Inferior parietal cortex (tissue), 1 donor: ENCODE data around the gene SPRR5.

ENCODE experiments used
- DNase-seq: peaks from one replicate; pipeline ENCODE4 v3.0.0-alpha.2; 2016; ENCODE audit errors: extremely low spot score

The SPRR5 gene, protein sequence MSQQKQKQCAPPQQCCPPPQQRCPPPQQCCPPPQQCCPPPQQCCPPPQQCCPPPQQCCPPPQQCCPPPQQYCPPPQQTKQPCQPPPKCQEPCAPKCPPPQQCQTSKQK

DNA sequence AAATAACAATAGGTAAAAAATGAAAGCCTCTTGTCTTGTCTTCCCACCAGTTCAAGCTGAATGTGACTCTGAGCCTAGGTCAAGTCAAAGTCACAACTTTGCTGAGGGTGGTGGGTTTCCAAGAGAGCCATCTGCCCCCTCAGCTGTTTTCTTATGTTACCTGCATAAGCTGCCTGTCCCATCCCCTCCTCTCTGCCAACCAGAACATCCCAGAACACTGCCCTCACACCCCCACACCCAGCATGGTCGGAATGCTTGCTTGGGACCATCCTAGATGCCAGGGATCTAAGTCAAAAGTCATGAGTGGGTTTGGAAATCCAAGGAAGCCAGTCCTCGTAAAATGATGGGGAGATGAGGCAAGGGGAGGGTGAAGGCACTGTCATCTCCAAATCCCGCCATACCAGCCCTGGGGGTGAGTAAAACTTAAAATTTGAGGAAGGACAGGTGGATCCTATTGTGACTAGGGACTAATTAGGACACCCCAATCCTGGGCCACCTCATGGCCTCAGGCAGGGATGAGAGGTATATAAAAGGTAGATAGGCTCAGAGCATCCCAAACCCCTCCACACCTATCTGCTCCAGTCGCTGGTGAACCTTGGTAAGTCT, at the start of gene SPRR5:
SPRR5 (plus strand) TSS at position 556 of the 606 bp plus-strand sequence. CDS start 1,349 bp downstream, outside the sequence.
- DNase-seq: no peak

- DNase-seq: no peak
These were observed 48.0 kb upstream of the SPRR5 start for GRCh38 chr1:152899027-152899426.

DNA sequence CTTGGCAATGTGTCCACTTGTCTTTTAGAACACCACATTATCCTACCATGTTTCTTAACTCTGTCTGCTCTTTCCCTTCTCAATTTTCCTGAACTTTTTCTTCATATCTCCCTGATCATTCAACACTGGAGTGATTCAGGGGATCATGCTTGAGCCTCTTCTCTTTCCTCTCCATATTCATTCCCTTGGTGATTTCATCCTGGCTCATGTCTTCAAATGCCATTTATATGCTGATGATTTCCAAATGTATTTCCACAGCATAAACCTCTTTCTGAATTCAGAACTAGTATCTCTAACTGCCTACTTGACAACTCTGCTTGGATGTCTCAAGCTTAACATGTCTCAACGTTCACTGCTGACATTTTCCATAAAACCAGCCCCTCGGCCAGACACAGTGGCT, 47.1 kb upstream of the SPRR5 start:
- no peak for DNase-seq

GRCh38 chr1:152901631-152902030, 45.4 kb upstream of the SPRR5 start:
- no peak for DNase-seq

DNA sequence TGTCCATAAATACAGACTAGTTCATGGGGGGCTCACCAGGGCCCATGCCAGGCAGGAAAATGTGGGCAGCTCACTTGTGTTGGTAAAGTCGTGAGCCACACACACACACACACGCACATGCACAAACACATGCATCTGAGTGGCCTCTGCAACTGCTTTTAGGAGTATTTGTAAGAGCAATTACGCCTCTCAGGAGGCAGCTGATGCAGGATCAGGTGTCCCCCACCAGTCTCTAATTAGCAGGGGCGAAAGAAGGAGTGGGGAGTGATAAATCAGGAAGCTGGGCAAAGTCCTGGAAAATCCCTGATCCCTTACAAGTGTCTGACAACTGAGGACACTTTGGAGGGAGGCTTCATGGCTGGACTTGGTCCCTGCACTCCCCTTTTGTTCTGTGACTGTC, 44.4 kb upstream of the SPRR5 start:
- DNase-seq: no peak

DNA sequence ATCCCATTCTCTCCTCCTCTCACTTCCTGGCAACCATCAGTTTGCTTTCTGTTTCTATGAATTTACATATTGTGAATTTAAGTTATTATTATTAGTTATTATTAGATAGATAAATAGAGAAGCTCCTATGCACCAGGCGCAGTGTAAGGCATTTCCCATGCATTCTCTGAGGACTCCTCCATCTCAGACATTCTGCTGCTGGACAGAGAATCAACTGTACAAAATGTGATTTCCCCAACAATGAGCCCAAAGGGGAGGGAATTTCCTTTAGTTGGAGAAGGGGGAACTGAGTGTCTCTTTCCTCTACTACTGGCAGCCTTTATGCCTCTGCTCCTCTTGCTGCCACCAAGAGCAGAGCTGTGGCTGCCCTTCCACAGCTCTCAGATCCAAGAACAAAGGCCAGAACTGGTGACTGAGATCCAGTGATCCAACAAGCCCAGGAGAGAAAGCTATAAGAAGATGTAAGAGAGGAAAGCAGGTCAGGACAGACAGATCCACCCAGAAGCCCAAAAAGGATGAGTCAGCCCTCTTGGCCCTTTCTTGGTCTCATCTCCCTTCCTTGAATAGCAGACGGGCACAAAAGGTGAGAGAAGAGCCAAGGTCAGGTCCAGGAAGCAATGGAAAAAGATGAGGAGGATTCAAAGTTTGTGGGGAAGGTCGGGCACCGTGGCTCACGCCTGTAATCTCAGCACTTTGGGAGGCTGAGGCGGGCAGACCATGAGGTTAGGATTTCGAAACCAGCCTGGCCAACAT, 42.1 kb upstream of the SPRR5 start:
- no peak for DNase-seq

- no peak for DNase-seq
These were observed 40.9 kb upstream of the SPRR5 start for GRCh38 chr1:152906023-152906565.

GRCh38 chr1:152907686-152908601, 39.1 kb upstream of the SPRR5 start, which contains the start of gene IVL:
Gene IVL (plus strand): TSS chr1:152908546. CDS start chr1:152909798, 1,252 bp downstream.
- DNase-seq: no peak

DNA sequence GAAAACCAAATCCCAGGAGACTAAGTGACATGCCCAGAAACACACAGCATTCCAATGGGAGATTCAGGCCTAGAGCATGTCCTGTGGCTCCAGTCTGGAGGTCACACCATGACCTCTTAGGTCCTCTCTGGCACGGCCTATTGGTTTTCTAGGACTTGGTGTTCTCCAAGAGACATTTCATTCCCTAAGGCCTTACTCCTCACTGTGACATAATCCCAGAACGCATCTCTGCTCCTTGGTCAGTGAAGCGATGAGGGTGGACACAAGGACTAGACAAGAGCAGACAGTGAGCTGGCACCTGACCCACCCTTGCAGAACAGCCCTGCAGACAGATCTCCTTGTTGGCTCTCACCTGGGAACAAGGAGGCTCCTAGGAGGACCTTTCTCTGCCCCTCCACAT, 37.8 kb upstream of the SPRR5 start:
- no peak for DNase-seq

DNA sequence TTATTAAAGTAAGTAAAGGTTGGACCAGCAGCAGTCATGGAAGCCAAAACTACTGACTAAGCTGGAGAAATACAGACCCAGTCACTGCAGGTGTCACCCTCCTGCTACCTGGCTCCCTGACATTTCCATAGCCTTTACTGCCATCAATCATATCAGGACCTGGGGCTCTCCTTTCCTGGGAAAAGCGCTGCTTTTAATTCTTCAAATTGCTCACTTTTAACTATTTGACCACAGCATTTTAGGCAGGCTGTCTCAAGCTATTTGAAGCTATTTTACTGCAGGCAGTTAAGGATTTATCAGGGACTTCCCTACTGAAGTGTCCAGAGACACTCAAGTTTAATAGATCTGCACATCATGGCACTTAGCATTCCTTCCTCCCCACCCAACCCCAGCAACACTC, 34.5 kb upstream of the SPRR5 start:
- no peak for DNase-seq

DNA sequence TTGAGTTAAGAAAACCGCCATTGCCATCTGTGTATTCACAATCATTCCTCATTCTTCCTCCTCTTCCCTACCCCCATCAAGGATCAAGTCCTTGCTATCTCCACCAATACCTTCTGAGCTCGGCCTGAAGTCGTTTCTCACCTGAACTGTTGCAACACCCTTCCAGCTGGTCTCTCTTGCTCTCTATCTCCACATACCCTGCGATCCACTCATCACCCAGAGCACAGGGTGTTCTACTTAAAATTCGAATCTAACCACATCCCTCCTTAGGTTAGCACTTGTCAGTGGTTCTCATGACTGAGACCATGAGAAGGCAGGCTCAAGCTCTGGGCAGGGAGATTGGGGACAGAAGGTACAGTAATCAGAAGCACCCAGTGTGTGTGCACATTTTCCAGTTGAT, 34.1 kb upstream of the SPRR5 start:
- DNase-seq: no peak

DNA sequence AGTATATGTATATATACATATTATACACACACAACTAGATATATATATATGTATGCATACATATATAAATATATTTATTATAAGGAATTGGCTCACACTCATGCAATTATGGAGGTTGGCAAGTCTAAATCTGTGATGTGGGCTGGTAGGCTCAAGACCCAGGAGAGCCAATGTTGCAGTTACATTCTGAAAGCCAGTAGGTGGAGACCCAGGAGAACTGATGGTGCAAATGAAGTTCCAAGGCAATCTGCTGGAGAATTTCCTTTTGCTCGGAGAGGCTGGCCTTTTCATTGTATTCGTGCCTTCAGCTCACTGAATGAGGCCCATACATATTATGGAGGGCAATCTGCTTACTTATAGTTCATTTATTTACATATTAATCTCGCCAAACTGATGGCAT, 29.2 kb upstream of the SPRR5 start:
- DNase-seq: no peak

DNA sequence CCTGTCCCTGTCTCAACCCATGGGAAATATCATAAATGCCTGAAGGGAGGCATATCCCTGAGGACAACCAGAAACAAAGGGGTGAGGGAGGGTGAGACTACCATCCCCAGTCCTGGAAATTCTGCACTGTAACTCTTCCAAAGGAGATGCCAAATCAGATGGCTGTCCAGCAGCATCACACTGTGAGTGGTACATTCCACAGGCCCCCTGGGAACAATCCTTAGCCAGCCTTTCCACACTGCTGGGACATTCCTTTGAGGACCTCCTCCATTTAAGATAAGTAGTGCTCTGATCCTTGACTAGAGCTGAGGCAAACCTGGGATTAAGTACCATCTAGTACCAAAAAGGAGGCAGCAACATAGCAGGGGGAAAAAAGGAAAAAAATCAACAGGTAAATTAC, 27.9 kb upstream of the SPRR5 start:
- DNase-seq: no peak

DNA sequence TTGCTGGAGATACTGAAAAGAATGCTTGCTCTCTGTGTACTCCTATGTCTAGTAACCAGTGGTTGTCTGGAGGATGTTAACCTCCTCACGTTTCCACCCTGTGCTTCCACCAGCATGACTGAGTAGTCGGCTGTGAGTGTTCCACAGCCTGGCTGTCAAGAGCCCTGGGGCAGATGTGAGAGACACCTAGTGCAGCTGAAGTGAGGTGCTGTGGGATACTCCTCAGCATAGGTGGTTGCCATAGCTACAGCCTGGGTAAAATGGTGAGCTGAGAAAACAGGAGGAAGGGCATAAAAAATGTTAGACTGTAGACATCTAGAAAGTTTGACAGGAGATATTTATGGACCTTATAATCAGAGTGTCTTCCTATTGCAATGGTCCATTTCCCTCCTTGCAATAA, 22.8 kb upstream of the SPRR5 start:
- DNase-seq: no peak

DNA sequence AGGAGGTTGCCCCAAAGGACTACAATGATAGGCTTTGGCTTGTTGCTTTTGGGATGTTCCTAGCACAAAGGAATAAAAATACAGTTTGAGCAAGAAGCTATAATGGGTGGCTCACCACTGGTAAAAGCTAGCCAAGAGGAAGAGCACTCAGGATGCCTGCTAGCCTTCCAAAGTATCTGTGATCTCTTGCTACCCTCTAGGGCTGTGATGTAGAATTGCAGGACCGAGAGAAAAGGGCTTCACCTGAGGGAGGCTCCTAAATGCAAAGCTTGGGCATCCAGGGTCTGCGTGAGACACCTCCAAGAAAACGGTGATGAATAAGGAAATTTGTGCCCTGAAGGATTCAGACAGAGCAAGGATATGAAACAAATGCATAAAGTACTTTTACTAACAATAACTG, 20.9 kb upstream of the SPRR5 start:
- no peak for DNase-seq

- no peak for DNase-seq
These were observed 18.3 kb upstream of the SPRR5 start for GRCh38 chr1:152928671-152929070.

DNA sequence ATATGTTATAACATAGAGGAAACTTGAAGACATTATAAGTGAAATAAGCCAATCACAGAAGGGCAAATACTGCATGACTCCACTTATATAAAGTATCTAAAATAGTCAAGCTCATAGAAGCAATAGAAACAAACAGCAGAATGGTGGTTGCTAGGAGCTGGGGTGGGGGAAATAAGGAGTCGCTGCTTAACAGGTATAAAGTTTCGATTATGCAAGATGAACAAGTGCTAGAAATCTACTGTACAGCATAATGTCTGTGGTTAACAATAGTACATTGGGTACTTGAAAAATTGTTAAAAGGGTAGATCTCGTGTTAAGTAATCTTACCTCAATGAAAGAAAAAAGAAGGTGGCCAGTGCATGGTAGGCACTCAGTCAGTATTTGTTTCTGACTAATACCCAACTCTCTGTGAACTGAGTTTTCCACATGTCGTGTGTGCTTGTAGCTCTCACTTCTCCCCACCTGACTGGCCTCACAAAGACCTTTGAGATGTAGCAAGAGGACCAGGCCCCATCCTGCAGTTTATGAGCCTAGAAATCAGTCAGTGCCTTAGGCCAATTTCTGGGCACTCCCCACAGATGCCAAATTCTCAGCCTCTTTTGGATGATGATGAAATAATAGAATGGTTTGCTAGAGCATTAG, 14.7 kb upstream of the SPRR5 start:
- DNase-seq: no peak

- DNase-seq: no peak
These were observed 13.8 kb upstream of the SPRR5 start for GRCh38 chr1:152933196-152933595.

GRCh38 chr1:152940614-152941013, 6.4 kb upstream of the SPRR5 start:
- no peak for DNase-seq

DNA sequence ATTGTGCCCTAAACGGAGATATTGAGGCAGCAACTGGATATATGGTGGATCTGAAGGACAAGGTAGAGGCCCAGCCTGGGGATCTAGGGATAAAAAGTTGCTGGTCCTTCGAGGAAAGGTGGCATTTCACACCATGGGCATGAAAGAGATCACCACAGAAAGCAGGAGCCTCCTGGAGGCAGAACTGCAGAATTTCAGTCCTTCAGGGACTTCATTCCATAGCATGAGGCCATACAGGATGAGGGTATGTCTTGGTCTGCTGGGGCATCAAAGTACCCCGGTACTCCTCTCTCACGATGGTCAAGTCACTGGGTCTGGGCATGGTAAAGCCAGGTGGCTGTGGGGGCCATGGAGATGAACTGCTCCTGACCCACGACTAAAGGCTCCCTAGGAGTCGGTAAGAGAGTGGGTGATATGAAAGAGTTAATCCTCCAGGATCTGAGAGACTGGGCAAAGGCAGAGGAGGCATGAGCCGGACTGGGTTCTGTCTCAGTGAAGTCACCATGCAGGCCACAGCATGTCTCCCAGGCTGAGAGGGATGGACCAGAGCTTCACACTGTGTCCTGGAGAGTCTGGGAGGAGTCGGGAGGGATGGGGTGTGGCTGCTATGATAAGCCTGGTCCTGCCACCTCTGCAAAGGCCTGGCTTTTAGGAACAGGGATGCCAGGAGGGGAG, 5.8 kb upstream of the SPRR5 start:
- DNase-seq: no peak

- DNase-seq: no peak
These were observed 4.8 kb upstream of the SPRR5 start for GRCh38 chr1:152942161-152942560.
